Panc1 (cell line): ENCODE measurements around the gene RBM19. TPM values are rescaled to one million over a fixed set of nuclear protein-coding genes. Genes with fewer than 3 reads are reported as not detected.

Experiments used
- ATAC-seq: fragments of 200-7000 bp; cut with Tn5 transposase; 2 replicates; pipeline ENCODE4 v1.9.1; 2020; ENCODE audit warnings: mild to moderate bottlenecking, moderate library complexity
- BruUV-seq: library from RNA; stranded (reverse); fragments of 400-500 nt; replicated peaks from 2 replicates; lab custom pipeline; 2021; lab: Mats Ljungman, UMichigan
- CTCF ChIA-PET: fragments of 300-600 bp; sonication (Branson Sonifier 250); formaldehyde crosslinking; loops from one replicate; lab custom pipeline; 2022; ENCODE audit warnings: antibody characterized with exemption; lab: Charles Lee
- POLR2A ChIA-PET: fragments of 300-600 bp; sonication (Branson Sonifier 250); formaldehyde crosslinking; loops from one replicate; lab custom pipeline; 2022; ENCODE audit warnings: antibody characterized with exemption; lab: Charles Lee
- DNase-seq: peaks from one replicate; pipeline ENCODE4 v3.0.0-alpha.2; 2010; ENCODE audit warnings: low read depth, low spot score
- H3K27ac ChIP-seq: 2 replicates; pipeline ENCODE4 v1.5.1; 2011; ENCODE audit warnings: mild to moderate bottlenecking, low read length, inconsistent platforms
- H3K27me3 ChIP-seq: fragments of 200-500 bp; sonication (Bioruptor generic); 2 replicates; pipeline ENCODE4 v1.6.0; 2014; ENCODE audit warnings: low read length, inconsistent platforms; ENCODE audit not compliant: control insufficient read depth, insufficient read depth
- H3K36me3 ChIP-seq: fragments of 200-500 bp; sonication (Bioruptor generic); 2 replicates; pipeline ENCODE4 v1.5.1; 2014; ENCODE audit warnings: inconsistent platforms, mild to moderate bottlenecking, low read length, moderate library complexity; ENCODE audit not compliant: control insufficient read depth, insufficient read depth
- H3K4me1 ChIP-seq: 2 replicates; pipeline ENCODE4 v1.5.1; 2011; ENCODE audit warnings: inconsistent platforms, mild to moderate bottlenecking, low read length, moderate library complexity; ENCODE audit not compliant: control insufficient read depth, insufficient read depth
- H3K4me3 ChIP-seq, 2 experiments: 2 replicates each; pipeline ENCODE4 v1.5.1; 2011 to 2012; ENCODE audit warnings: low read depth in 2 of 2, low read length in 2 of 2, mild to moderate bottlenecking in 2 of 2, inconsistent platforms in 1 of 2, moderate library complexity in 1 of 2
- H3K9me3 ChIP-seq: fragments of 200-500 bp; sonication (Bioruptor generic); 2 replicates; pipeline ENCODE4 v1.5.1; 2014; ENCODE audit warnings: low read depth, mild to moderate bottlenecking, inconsistent platforms, low read length, moderate library complexity; ENCODE audit not compliant: control insufficient read depth, insufficient read depth
- CTCF ChIP-seq: fragments of 450-650 bp; IDR thresholded peaks from 2 replicates; pipeline ENCODE4 v1.5.1; 2017; ENCODE audit warnings: mild to moderate bottlenecking
- POLR2AphosphoS5 ChIP-seq: IDR thresholded peaks from 2 replicates; pipeline ENCODE4 v1.6.1; 2012; ENCODE audit warnings: mild to moderate bottlenecking, low read depth, low read length, moderate library complexity
- REST ChIP-seq, 2 experiments: IDR thresholded peaks; 2 replicates each; pipeline ENCODE4 v1.6.1; 2011 to 2012; ENCODE audit warnings: low read depth in 2 of 2, control low read depth in 1 of 2, low read length in 1 of 2, mild to moderate bottlenecking in 1 of 2, moderate library complexity in 1 of 2; ENCODE audit not compliant: insufficient read depth in 1 of 2
- SIN3A ChIP-seq: IDR thresholded peaks from 2 replicates; pipeline ENCODE4 v1.6.1; 2012; ENCODE audit warnings: low read depth, mild to moderate bottlenecking, low read length, moderate library complexity, borderline replicate concordance; ENCODE audit not compliant: insufficient read depth
- TCF7L2 ChIP-seq: IDR thresholded peaks from 2 replicates; pipeline ENCODE4 v1.6.1; 2011; ENCODE audit warnings: mild to moderate bottlenecking, low read depth, low read length, inconsistent platforms
- in situ Hi-C: cut with HindIII; loops from 2 replicates; pipeline ENCODE4 v1.10.0; 2016; ENCODE audit warnings: low sequenced_read_pairs, low pct_unique_long_range_greater_than_20kb
- intact Hi-C: fragments of 100-400 bp; cut with micrococcal nuclease; formaldehyde crosslinking; loops from one replicate; pipeline ENCODE4 v1.10.0; 2022; ENCODE audit not compliant: unreplicated experiment
- total RNA-seq: library from RNA; stranded (reverse); gene quantifications from one replicate; pipeline ENCODE4 v1.2.1, GENCODE V29; 2021; ENCODE audit not compliant: unreplicated experiment

The RBM19 gene
- total RNA-seq, 1 experiment from 2014 or later, result 44.8 TPM

- Histone ChIP-seq H3K27ac (no peak overlapping the region), H3K9me3 (no peaks in the 10 kb centered on the region), H3K36me3 (no peaks in the 10 kb centered on the region), H3K4me3 (no peak overlapping the region), H3K27me3 (no peaks in the 10 kb centered on the region), H3K4me1 (no peaks in the 10 kb centered on the region)
- DNase-seq (no peak), ATAC-seq (no peak)
- no TSS peak for BruUV-seq
- POLR2A ChIA-PET, result no interaction called here
- CTCF ChIA-PET, result no interaction called here
- in situ Hi-C loops, result no loop called here
- TF ChIP-seq REST (IDR thresholded peaks at IDR 0.05; ENCODE audit: insufficient read depth in 1 of 2, low read depth in 2 of 2, low read length in 1 of 2) (no peak), POLR2AphosphoS5 (no peak), CTCF (no peak), TCF7L2 (no peak), SIN3A (no peak)
- intact Hi-C loops, result no loop called here
Observed at GRCh38 chr12:113837084-113837483, 129.0 kb downstream of the RBM19 start.

GRCh38 chr12:113835896-113836295, 130.2 kb downstream of the RBM19 start:
- no peaks in the 10 kb centered on the region for H3K36me3 ChIP-seq
- POLR2A ChIA-PET, result no interaction called here
- H3K27ac ChIP-seq, result no peak overlapping the region
- no TSS peak for BruUV-seq
- H3K9me3 ChIP-seq, result no peaks in the 10 kb centered on the region
- TF ChIP-seq POLR2AphosphoS5 (no peak), CTCF (no peak), SIN3A (no peak), TCF7L2 (no peak), REST (IDR thresholded peaks at IDR 0.05; ENCODE audit: insufficient read depth in 1 of 2, low read depth in 2 of 2, low read length in 1 of 2) (no peak)
- no peak overlapping the region for H3K4me3 ChIP-seq
- in situ Hi-C loops, result no loop called here
- no peaks in the 10 kb centered on the region for H3K4me1 ChIP-seq
- H3K27me3 ChIP-seq, result no peaks in the 10 kb centered on the region
- CTCF ChIA-PET, result no interaction called here
- ATAC-seq (no peak), DNase-seq (no peak)
- intact Hi-C loops, result no loop called here
